OCI-LY7 (cell line): ENCODE results near the gene TPK1.

ENCODE experiments used
- CTCF ChIP-seq: fragments of 200-600 bp; sonication (generic); conservative IDR thresholded peaks from 2 replicates; pipeline ENCODE4 v1.5.1; 2014; ENCODE audit warnings: mild to moderate bottlenecking, antibody characterized with exemption, low read length, moderate library complexity, mixed read lengths
- EZH2phosphoT487 ChIP-seq: fragments of 200-600 bp; sonication (generic); IDR thresholded peaks from 2 replicates; pipeline ENCODE4 v1.6.1; 2018; ENCODE audit warnings: low read depth, borderline replicate concordance, mild to moderate bottlenecking, mixed run types, antibody characterized with exemption, low read length, moderate library complexity, mixed read lengths

GRCh38 chr7:144785521-144785920 is 50.3 kb downstream of the TPK1 start:
- TF ChIP-seq CTCF = no peak
- TF ChIP-seq EZH2phosphoT487 = no peak
